Neuronal stem cell (in vitro differentiated cells): Measurements from ENCODE around the gene MTA1.
A peak's percentile ranks its signal among the peaks of the same experiment; 100 is the strongest.

Experiments
- DNase-seq: peaks from one replicate; pipeline ENCODE4 v3.0.0-alpha.2; 2013; ENCODE audit warnings: low spot score
- H2AFZ ChIP-seq: one replicate; pipeline ENCODE4 v1.6.1; 2013; ENCODE audit warnings: mild to moderate bottlenecking, low read length, inconsistent platforms
- H2AK5ac ChIP-seq: 2 replicates; pipeline ENCODE4 v1.6.1; 2013; ENCODE audit warnings: low read depth, mild to moderate bottlenecking, inconsistent platforms, low read length, moderate library complexity, mixed read lengths
- H2BK120ac ChIP-seq: 2 replicates; pipeline ENCODE4 v1.6.1; 2013; ENCODE audit warnings: low read depth, mild to moderate bottlenecking, inconsistent platforms, low read length, moderate library complexity, mixed read lengths
- H2BK12ac ChIP-seq: one replicate; pipeline ENCODE4 v1.6.1; 2013; ENCODE audit warnings: low read length, inconsistent platforms
- H2BK15ac ChIP-seq: 2 replicates; pipeline ENCODE4 v1.6.1; 2013; ENCODE audit warnings: mild to moderate bottlenecking, low read length, inconsistent platforms, mixed read lengths
- H2BK5ac ChIP-seq: one replicate; pipeline ENCODE4 v1.6.1; 2013; ENCODE audit warnings: inconsistent platforms, mild to moderate bottlenecking, low read length, moderate library complexity
- H3K14ac ChIP-seq: one replicate; pipeline ENCODE4 v1.6.1; 2013; ENCODE audit warnings: low read length, inconsistent platforms
- H3K18ac ChIP-seq: 2 replicates; pipeline ENCODE4 v1.6.1; 2013; ENCODE audit warnings: low read length, inconsistent platforms
- H3K23ac ChIP-seq: 2 replicates; pipeline ENCODE4 v1.6.1; 2013; ENCODE audit warnings: low read depth, mild to moderate bottlenecking, mixed read lengths, low read length, inconsistent platforms; ENCODE audit not compliant: poor library complexity
- H3K27ac ChIP-seq: replicated peaks from 3 replicates; pipeline ENCODE4 v1.5.1; 2013; ENCODE audit warnings: low read length, inconsistent platforms
- H3K27me3 ChIP-seq, 3 experiments: 2 replicates each; pipeline ENCODE4 v1.6.1; 2013; ENCODE audit warnings: low read length in 3 of 3, mild to moderate bottlenecking in 2 of 3, inconsistent platforms in 1 of 3, low read depth in 1 of 3, mixed read lengths in 1 of 3, moderate library complexity in 1 of 3; ENCODE audit not compliant: control insufficient read depth in 3 of 3, insufficient read depth in 3 of 3
- H3K36me3 ChIP-seq, 2 donors: replicated peaks in 1 of 2; 2 replicates each; pipeline ENCODE4 v1.6.1; 2013; ENCODE audit warnings: low read length in 2 of 2; ENCODE audit not compliant: control insufficient read depth in 2 of 2, insufficient read depth in 2 of 2
- H3K4ac ChIP-seq: 2 replicates; pipeline ENCODE4 v1.6.1; 2013; ENCODE audit warnings: inconsistent platforms, mild to moderate bottlenecking, low read length, moderate library complexity
- H3K4me1 ChIP-seq, 2 donors: 1 replicate in 1 of 2; 2 replicates in 1 of 2; pipeline ENCODE4 v1.6.1; 2013; ENCODE audit warnings: low read length in 2 of 2, low read depth in 1 of 2; ENCODE audit not compliant: control insufficient read depth in 2 of 2, insufficient read depth in 1 of 2
- H3K4me2 ChIP-seq: one replicate; pipeline ENCODE4 v1.6.1; 2013; ENCODE audit warnings: mild to moderate bottlenecking, low read length, inconsistent platforms; ENCODE audit not compliant: insufficient read depth, poor library complexity, severe bottlenecking
- H3K4me3 ChIP-seq, 2 donors: 2 replicates each; pipeline ENCODE4 v1.5.1; 2013; ENCODE audit warnings: low read length in 2 of 2, mild to moderate bottlenecking in 2 of 2, inconsistent platforms in 1 of 2, moderate library complexity in 1 of 2
- H3K79me1 ChIP-seq: one replicate; pipeline ENCODE4 v1.6.1; 2013; ENCODE audit warnings: low read depth, mild to moderate bottlenecking, inconsistent platforms, low read length, moderate library complexity
- H3K9ac ChIP-seq: one replicate; pipeline ENCODE4 v1.6.1; 2013; ENCODE audit warnings: mild to moderate bottlenecking, low read depth, low read length, inconsistent platforms; ENCODE audit not compliant: poor library complexity
- H3K9me3 ChIP-seq, 2 donors: replicated peaks in 1 of 2; 2 replicates each; pipeline versions ENCODE3 to v1.6.1; 2013; ENCODE audit warnings: low read length in 2 of 2, mild to moderate bottlenecking in 2 of 2, inconsistent platforms in 1 of 2, low read depth in 1 of 2, mixed read lengths in 1 of 2, moderate library complexity in 1 of 2; ENCODE audit not compliant: control insufficient read depth in 2 of 2, insufficient read depth in 1 of 2
- H4K8ac ChIP-seq: one replicate; pipeline ENCODE4 v1.6.1; 2013; ENCODE audit warnings: low read depth, mild to moderate bottlenecking, inconsistent platforms, low read length, moderate library complexity
- H4K91ac ChIP-seq: one replicate; pipeline ENCODE4 v1.6.1; 2013; ENCODE audit warnings: low read length, low read depth, mild to moderate bottlenecking, inconsistent platforms; ENCODE audit not compliant: poor library complexity
- WGBS, 2 donors: extraction: QIAGEN DNeasy Blood & Tissue Kit; methylation state at CpG; one replicate each; pipeline ENCODE4 v1.1.7; 2013; ENCODE audit warnings: missing lambda C conversion rate in 2 of 2, mixed read lengths in 1 of 2; ENCODE audit not compliant: insufficient read length in 2 of 2, insufficient replicate concordance in 1 of 2; ENCODE audit errors: extremely low coverage in 2 of 2; 5-methylcytosine and 5-hydroxymethylcytosine counted together

The MTA1 gene

GRCh38 chr14:105420974-105421674 lies 1.5 kb downstream of the MTA1 start:
- no peaks in the 10 kb centered on the region for H3K27me3 ChIP-seq
- H3K23ac ChIP-seq: peak overlapping the region; percentile 91
- H3K9ac ChIP-seq: peak overlapping the region; percentile 92
- peaks cover 21 to 23% of the 10 kb centered on the region in 2 donors for H3K4me1 ChIP-seq
- no peak overlapping the region for H4K91ac ChIP-seq
- peak overlapping the region; percentile 43 for H4K8ac ChIP-seq
- peak overlapping the region; percentile 89 for H3K4me2 ChIP-seq
- H3K14ac ChIP-seq: peak overlapping the region; percentile 82
- H2BK120ac ChIP-seq: peak overlapping the region; percentile 81
- peaks cover 0 to 5% of the 10 kb centered on the region in 2 donors for H3K9me3 ChIP-seq
- peak overlapping the region; percentile 93 for H3K18ac ChIP-seq
- WGBS, 2 donors: no CpG with 5 or more reads among the region's 23 CpGs
- H3K4me3 ChIP-seq: peak overlapping the region; percentile 72 to 89
- DNase-seq: no peak
- no peak overlapping the region for H2AFZ ChIP-seq
- H2AK5ac ChIP-seq: peak overlapping the region; percentile 100
- H2BK12ac ChIP-seq: peak overlapping the region; percentile 73
- H3K36me3 ChIP-seq: peaks cover 9 to 40% of the 10 kb centered on the region in 2 donors
- H2BK5ac ChIP-seq: peak overlapping the region; percentile 96
- peaks cover 27% of the 10 kb centered on the region for H3K79me1 ChIP-seq
- H3K27ac ChIP-seq: no peak overlapping the region
- peak overlapping the region; percentile 37 for H3K4ac ChIP-seq
- H2BK15ac ChIP-seq: no peak overlapping the region

- H3K18ac ChIP-seq: peak overlapping the region; percentile 48
- no peak overlapping the region for H2AFZ ChIP-seq
- H3K9me3 ChIP-seq: peaks cover 4 to 7% of the 10 kb centered on the region in 2 donors
- H3K27ac ChIP-seq: no peak overlapping the region
- H3K27me3 ChIP-seq: no peaks in the 10 kb centered on the region
- H3K23ac ChIP-seq: peak overlapping the region; percentile 73
- peak overlapping the region; percentile 7 to 72 for H3K4me3 ChIP-seq
- no peak overlapping the region for H4K91ac ChIP-seq
- DNase-seq: no peak
- peaks cover 21 to 23% of the 10 kb centered on the region in 2 donors for H3K4me1 ChIP-seq
- H3K36me3 ChIP-seq: peaks cover 16 to 49% of the 10 kb centered on the region in 2 donors
- H3K79me1 ChIP-seq: peaks cover 34% of the 10 kb centered on the region
- H2BK15ac ChIP-seq: no peak overlapping the region
- H3K4me2 ChIP-seq: peak overlapping the region; percentile 89
- H3K14ac ChIP-seq: peak overlapping the region; percentile 38
- H2BK5ac ChIP-seq: no peak overlapping the region
- H2BK12ac ChIP-seq: peak overlapping the region; percentile 73
- H3K9ac ChIP-seq: peak overlapping the region; percentile 77
- peak overlapping the region; percentile 65 for H4K8ac ChIP-seq
- no CpG with 5 or more reads among the region's 32 CpGs for WGBS, 2 donors
- H2BK120ac ChIP-seq: no peak overlapping the region
- H2AK5ac ChIP-seq: peak overlapping the region; percentile 100
- no peak overlapping the region for H3K4ac ChIP-seq
These were observed 2.3 kb downstream of the MTA1 start for GRCh38 chr14:105421723-105422615.

- DNase-seq: no peak
- WGBS, 2 donors: no CpG with 5 or more reads among the region's 21 CpGs
- H3K23ac ChIP-seq: no peak overlapping the region
These were observed 3.3 kb downstream of the MTA1 start for GRCh38 chr14:105422695-105423487.

More at GRCh38 chr14:105422695-105423487, 3.3 kb downstream of the MTA1 start:
- Histone ChIP-seq H2AK5ac (no peak overlapping the region), H3K4ac (no peak overlapping the region), H3K36me3 (peaks cover 21 to 58% of the 10 kb centered on the region in 2 donors), H3K4me1 (peaks cover 21 to 23% of the 10 kb centered on the region in 2 donors), H3K9ac (no peak overlapping the region), H3K4me2 (no peak overlapping the region), H4K8ac (no peak overlapping the region), H2BK12ac (no peak overlapping the region), H3K9me3 (peaks cover 12 to 13% of the 10 kb centered on the region in 2 donors), H3K4me3 (no peak overlapping the region), H4K91ac (no peak overlapping the region), H3K18ac (peak overlapping the region; percentile 48), H3K27ac (no peak overlapping the region), H2BK15ac (no peak overlapping the region), H2BK5ac (no peak overlapping the region), H3K27me3 (no peaks in the 10 kb centered on the region), H2AFZ (no peak overlapping the region), H3K79me1 (peaks cover 36% of the 10 kb centered on the region), H3K14ac (no peak overlapping the region), H2BK120ac (no peak overlapping the region)
